Nephron (organoid): Measurements from ENCODE around the gene C11orf42.
"Not testable (repeated sequence)": the region's sequence is repeated elsewhere in the genome, so short reads cannot be mapped to it uniquely, and the experiment has no call there.

ENCODE experiments used
- H3K27ac Mint-ChIP-seq, 3 experiments: 2 replicates each; pipeline ENCODE4 v1.8.0; 2020; ENCODE audit warnings: mixed read lengths in 3 of 3, mild to moderate bottlenecking in 2 of 3, moderate library complexity in 1 of 3
- H3K27me3 Mint-ChIP-seq: 2 replicates; pipeline ENCODE4 v1.8.0; 2021; ENCODE audit warnings: low read depth, mild to moderate bottlenecking, moderate library complexity, mixed read lengths
- H3K36me3 Mint-ChIP-seq: 2 replicates; pipeline ENCODE4 v1.8.0; 2020; ENCODE audit warnings: low read depth, mixed read lengths
- H3K4me1 Mint-ChIP-seq: 2 replicates; pipeline ENCODE4 v1.8.0; 2020; ENCODE audit warnings: mixed read lengths
- H3K4me3 Mint-ChIP-seq, 3 experiments: 2 replicates each; pipeline ENCODE4 v1.8.0; 2020; ENCODE audit warnings: mild to moderate bottlenecking in 3 of 3, mixed read lengths in 3 of 3, moderate library complexity in 2 of 3
- H3K9me3 Mint-ChIP-seq: 2 replicates; pipeline ENCODE4 v1.8.0; 2020; ENCODE audit warnings: mixed read lengths
- CTCF ChIP-seq, 3 experiments: fragments of 200-600 bp; sonication (generic); IDR thresholded peaks; one replicate each; pipeline ENCODE4 v1.5.0; 2021; ENCODE audit warnings: antibody characterized with exemption in 3 of 3; ENCODE audit not compliant: unreplicated experiment in 3 of 3

Gene C11orf42

GRCh38 chr11:6238902-6239301, 33.5 kb downstream of the C11orf42 start, which contains the start of gene CNGA4:
CNGA4 (plus strand) TSS chr11:6239089; CDS start chr11:6239207, 118 bp downstream.
- Mint-ChIP-seq H3K9me3 (no peaks in the 10 kb centered on the region), H3K4me1 (peaks cover 10% of the 10 kb centered on the region), H3K27ac (no peak within 1 kb of the TSS), H3K27me3 (peaks cover 6% of the 10 kb centered on the region), H3K4me3 (no peak within 1 kb of the TSS), H3K36me3 (no peaks in the 10 kb centered on the region)
- no peak for TF ChIP-seq CTCF (IDR thresholded peaks at IDR 0.05; ENCODE audit: unreplicated experiment in 3 of 3)

- H3K27me3 Mint-ChIP-seq = peaks cover 6% of the 10 kb centered on the region
- no peak overlapping the region for H3K4me3 Mint-ChIP-seq
- no peak for TF ChIP-seq CTCF (IDR thresholded peaks at IDR 0.05; ENCODE audit: unreplicated experiment in 3 of 3)
- no peaks in the 10 kb centered on the region for H3K36me3 Mint-ChIP-seq
- H3K9me3 Mint-ChIP-seq = no peaks in the 10 kb centered on the region
- no peak overlapping the region for H3K27ac Mint-ChIP-seq
- peaks cover 3% of the 10 kb centered on the region for H3K4me1 Mint-ChIP-seq
Measured at GRCh38 chr11:6240139-6240538, 34.8 kb downstream of the C11orf42 start.

GRCh38 chr11:6240781-6241180, 35.4 kb downstream of the C11orf42 start:
- no peak for TF ChIP-seq CTCF (IDR thresholded peaks at IDR 0.05; ENCODE audit: unreplicated experiment in 3 of 3)
- H3K4me3 Mint-ChIP-seq = no peak overlapping the region
- no peaks in the 10 kb centered on the region for H3K9me3 Mint-ChIP-seq

GRCh38 chr11:6241316-6241715, 36.0 kb downstream of the C11orf42 start:
- no peak for TF ChIP-seq CTCF (IDR thresholded peaks at IDR 0.05; ENCODE audit: unreplicated experiment in 3 of 3)

More at GRCh38 chr11:6240781-6241180, 35.4 kb downstream of the C11orf42 start:
- Mint-ChIP-seq H3K4me1 (no peaks in the 10 kb centered on the region), H3K27ac (no peak overlapping the region), H3K36me3 (no peaks in the 10 kb centered on the region), H3K27me3 (peaks cover 6% of the 10 kb centered on the region)

GRCh38 chr11:6245536-6245935, 40.2 kb downstream of the C11orf42 start:
- Mint-ChIP-seq H3K9me3 (no peaks in the 10 kb centered on the region), H3K4me1 (no peaks in the 10 kb centered on the region), H3K4me3 (no peak overlapping the region), H3K27me3 (peaks cover 12% of the 10 kb centered on the region), H3K36me3 (no peaks in the 10 kb centered on the region), H3K27ac (no peak overlapping the region)
- no peak for TF ChIP-seq CTCF (IDR thresholded peaks at IDR 0.05; ENCODE audit: unreplicated experiment in 3 of 3)

More at GRCh38 chr11:6241316-6241715, 36.0 kb downstream of the C11orf42 start:
- Mint-ChIP-seq H3K9me3 (no peaks in the 10 kb centered on the region), H3K36me3 (no peaks in the 10 kb centered on the region), H3K4me3 (no peak overlapping the region), H3K4me1 (no peaks in the 10 kb centered on the region), H3K27me3 (peaks cover 6% of the 10 kb centered on the region), H3K27ac (no peak overlapping the region)

GRCh38 chr11:6248248-6248647, 42.9 kb downstream of the C11orf42 start:
- TF ChIP-seq CTCF (IDR thresholded peaks at IDR 0.05; ENCODE audit: unreplicated experiment in 3 of 3) = no peak
- no peaks in the 10 kb centered on the region for H3K36me3 Mint-ChIP-seq
- peaks cover 13% of the 10 kb centered on the region for H3K4me1 Mint-ChIP-seq
- no peaks in the 10 kb centered on the region for H3K9me3 Mint-ChIP-seq
- H3K27me3 Mint-ChIP-seq = peaks cover 9% of the 10 kb centered on the region
- H3K4me3 Mint-ChIP-seq = no peak overlapping the region
- H3K27ac Mint-ChIP-seq = no peak overlapping the region

- H3K27ac Mint-ChIP-seq, H3K27me3 Mint-ChIP-seq, H3K9me3 Mint-ChIP-seq, H3K4me3 Mint-ChIP-seq, H3K36me3 Mint-ChIP-seq: not testable (repeated sequence)
- peaks cover 13% of the 10 kb centered on the region for H3K4me1 Mint-ChIP-seq
Measured at GRCh38 chr11:6248897-6249296, 43.5 kb downstream of the C11orf42 start.
